A673 (cell line): ENCODE results near the gene TUT1.

Experiments used
- EZH2 ChIP-seq: fragments of 200-600 bp; sonication (generic); IDR thresholded peaks from 2 replicates; pipeline ENCODE4 v1.6.1; 2017; ENCODE audit warnings: borderline replicate concordance, low read depth, mild to moderate bottlenecking, mixed read lengths, antibody characterized with exemption, low read length; ENCODE audit not compliant: poor library complexity, severe bottlenecking
- TF ChIP-seq, protein P1 (sequence below): fragments of 300-800, 200-600 bp; sonication (generic); conservative IDR thresholded peaks from 2 replicates; pipeline ENCODE4 v1.5.1; 2017; ENCODE audit warnings: low read depth, mild to moderate bottlenecking, antibody characterized with exemption, low read length, moderate library complexity, mixed read lengths

DNA sequence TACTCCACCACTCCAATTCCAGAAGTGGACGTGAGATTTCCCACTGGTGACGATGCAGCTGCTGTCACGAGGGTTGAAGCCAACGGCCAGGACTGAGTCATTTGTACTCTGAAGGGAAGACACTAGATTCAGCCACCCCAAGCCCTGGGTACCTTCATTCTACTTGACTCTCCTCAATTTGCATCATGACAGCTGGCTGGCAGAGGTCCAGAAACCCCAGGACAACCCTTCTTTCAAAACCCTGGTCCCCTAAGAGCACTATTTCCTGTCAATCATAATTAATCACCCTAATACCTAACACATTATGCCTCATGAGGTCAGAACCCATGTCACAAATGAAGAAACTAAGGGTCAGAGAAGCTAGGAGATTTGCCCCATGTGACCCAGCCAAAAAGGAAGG lies 16.4 kb upstream of the TUT1 start:
- TF ChIP-seq, protein P1, sequence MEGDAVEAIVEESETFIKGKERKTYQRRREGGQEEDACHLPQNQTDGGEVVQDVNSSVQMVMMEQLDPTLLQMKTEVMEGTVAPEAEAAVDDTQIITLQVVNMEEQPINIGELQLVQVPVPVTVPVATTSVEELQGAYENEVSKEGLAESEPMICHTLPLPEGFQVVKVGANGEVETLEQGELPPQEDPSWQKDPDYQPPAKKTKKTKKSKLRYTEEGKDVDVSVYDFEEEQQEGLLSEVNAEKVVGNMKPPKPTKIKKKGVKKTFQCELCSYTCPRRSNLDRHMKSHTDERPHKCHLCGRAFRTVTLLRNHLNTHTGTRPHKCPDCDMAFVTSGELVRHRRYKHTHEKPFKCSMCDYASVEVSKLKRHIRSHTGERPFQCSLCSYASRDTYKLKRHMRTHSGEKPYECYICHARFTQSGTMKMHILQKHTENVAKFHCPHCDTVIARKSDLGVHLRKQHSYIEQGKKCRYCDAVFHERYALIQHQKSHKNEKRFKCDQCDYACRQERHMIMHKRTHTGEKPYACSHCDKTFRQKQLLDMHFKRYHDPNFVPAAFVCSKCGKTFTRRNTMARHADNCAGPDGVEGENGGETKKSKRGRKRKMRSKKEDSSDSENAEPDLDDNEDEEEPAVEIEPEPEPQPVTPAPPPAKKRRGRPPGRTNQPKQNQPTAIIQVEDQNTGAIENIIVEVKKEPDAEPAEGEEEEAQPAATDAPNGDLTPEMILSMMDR: no peak
- no peak for TF ChIP-seq EZH2
